Measurements from ENCODE around the gene MND1.

Gene MND1

GRCh38 chr4:153347117-153347516, 2.6 kb downstream of the MND1 start:
- no peak for DNase-seq

- DNase-seq, result no peak
Observed at GRCh38 chr4:153348006-153348405, 3.5 kb downstream of the MND1 start.

GRCh38 chr4:153349206-153349805, 4.8 kb downstream of the MND1 start:
- DNase-seq, result no peak

DNA sequence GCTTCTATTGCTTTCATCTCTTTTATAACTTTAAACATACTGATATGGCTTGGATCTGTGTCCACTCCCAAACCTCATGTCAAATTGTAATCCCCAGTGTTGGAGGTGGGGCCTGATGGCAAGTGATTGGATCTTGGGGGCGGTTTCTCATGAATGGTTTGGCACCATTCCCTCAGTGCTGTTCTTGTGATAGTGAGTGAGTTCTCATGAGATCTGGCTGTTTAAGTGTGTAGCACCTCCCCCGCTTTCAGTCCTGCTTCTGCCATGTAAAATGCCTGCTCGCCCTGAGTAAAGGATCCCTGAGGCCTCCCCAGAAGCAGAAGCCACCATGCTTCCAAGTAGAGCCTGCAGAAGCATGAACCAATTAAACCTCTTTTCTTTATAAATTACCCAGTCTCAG, 17.7 kb downstream of the MND1 start:
- no peak for DNase-seq

DNA sequence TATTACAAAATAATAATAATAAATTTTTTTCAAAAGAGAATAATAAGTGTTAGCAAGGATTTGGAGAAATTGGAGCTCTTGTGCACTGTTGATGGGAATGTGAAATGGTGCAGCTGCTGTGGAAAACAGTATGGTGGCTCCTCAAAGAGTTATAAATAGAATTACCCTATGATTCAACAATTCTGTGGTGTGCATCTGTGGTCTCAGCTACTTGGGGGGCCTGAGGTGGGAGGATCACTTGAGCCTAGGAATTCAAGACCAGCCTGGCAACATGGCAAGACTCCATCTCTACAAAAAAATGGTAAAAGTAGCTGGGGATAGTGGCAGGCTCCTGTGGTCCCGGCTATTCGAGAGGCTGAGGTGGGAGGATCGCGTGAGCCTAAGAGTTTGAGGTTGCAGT, 19.6 kb downstream of the MND1 start:
- DNase-seq, result no peak

GRCh38 chr4:153365003-153365402, 20.5 kb downstream of the MND1 start:
- DNase-seq, result no peak

DNA sequence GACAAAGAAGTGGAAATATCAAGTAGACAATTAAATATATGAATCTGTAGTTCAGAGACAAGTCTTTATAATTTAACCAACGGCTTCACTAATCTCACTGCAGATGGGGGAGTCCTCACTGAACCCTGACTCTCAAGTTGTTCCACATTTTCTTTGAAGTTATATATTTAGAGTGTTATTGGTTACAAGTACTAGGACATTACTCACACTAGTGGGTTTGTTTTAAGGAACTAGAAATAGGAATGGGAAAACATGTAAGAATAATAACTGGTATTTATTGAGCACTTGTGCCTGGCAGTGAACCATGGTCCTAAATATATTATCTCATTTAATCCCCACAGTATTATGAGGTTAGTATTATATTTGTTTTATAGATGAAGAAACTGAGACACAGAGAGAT, 22.0 kb downstream of the MND1 start:
- no peak for DNase-seq

DNA sequence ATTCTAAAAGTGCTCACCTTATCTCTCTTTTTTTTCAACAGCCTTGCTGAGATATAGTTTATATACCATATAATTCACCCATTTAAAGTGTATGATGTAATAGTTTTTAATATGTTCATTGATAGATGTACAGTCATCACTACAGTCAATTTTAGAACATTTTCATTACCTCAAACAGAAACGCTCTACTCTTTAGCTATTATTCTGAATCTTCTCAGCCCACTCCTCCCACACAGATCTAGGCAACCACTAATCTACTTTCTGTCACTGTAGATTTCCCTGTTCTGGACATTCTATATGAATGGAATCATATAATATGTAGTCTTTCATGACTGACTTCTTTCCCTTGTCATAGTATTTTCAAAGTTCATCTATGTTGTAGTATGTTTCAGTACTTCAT, 22.6 kb downstream of the MND1 start:
- DNase-seq, result no peak

DNA sequence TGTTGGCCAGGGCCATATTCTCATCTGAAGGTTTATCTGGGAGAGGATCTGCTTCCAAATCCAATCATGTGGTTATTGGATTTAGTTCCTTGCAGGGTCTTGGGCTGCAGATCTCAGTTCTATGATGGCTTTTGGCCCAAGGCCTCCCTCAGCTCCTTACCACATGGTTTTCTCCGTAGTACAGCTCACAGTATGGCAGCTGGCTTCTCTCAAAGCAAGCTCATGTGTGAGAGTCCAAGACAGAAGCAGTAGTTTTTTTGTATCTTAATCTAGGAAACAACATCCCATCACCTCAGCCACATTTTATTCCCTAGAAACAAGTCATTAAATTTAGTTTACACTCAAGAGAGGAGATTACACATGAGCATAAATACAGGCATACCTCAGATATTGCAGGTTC, 24.5 kb downstream of the MND1 start:
- no peak for DNase-seq

DNA sequence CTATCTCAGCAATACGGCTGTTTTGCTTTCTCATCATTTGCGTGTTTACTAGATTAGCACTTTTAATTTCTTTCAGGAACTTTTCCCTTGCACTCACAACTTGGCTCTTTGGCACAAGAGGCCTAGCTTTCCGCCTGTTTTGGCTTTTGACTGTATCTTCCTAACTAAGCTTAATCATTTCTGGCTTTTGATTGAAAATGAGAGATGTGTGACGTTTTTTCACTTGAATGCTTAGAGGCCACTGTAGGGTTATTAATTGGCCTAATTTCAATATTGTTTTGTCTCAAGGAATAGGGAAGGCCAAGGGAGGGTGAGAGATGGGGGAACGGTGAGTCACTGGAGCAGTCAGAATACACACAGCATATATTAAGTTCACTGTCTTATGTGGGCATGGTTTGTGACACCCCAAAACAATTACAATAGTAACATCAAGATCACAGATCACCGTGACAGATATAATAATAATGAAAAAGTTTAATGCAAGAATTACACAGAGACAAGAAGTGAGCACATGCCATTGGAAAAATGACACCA, 27.3 kb downstream of the MND1 start:
- no peak for DNase-seq

DNA sequence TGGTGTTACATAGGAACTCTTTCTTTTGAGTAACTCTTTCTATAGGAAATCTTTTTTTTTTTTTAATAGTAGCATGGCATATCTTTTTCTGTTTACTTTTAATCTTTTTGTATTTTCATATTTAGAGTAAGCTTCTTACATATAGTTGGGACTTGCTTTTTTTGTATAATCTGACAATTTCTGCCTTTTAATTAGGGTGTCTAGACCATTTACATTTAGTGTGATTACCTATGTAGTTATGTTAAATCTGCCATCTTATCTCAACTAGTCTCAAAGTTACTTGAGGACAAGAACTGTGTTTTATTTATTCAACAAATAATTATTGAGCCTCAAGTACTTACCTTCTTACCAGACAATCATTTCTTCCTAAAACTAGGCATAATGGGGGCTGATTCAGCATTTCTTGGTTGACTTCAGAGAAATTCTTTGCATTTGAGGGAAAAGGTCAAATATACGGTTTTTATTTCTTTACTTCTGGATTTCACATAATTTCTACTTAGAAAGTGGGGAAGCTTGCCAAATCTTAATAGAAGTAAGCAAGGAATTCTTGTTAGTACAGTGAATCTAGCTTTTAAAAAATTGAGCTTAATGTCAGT, 28.6 kb downstream of the MND1 start:
- DNase-seq, result no peak

GRCh38 chr4:153374442-153374841, 30.0 kb downstream of the MND1 start:
- DNase-seq, result no peak

DNA sequence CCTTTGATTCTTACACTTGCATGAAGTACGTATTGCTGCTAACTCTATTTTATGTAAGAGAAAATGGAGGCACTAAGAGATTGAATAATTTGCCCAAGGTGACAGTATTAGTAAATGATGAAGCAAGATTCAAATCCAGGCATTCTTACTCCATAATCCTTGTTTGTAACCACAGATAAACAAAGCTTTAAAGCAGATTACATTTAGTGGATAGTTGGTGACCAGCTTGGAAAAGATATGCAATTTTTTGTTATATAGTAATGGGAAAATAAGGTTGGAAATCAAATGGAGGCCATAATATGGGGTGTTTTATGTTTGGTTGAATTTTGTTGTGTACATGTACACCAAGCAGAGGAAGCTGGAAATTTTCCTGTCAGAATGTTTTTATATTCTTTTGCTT, 30.8 kb downstream of the MND1 start:
- DNase-seq, result no peak

DNA sequence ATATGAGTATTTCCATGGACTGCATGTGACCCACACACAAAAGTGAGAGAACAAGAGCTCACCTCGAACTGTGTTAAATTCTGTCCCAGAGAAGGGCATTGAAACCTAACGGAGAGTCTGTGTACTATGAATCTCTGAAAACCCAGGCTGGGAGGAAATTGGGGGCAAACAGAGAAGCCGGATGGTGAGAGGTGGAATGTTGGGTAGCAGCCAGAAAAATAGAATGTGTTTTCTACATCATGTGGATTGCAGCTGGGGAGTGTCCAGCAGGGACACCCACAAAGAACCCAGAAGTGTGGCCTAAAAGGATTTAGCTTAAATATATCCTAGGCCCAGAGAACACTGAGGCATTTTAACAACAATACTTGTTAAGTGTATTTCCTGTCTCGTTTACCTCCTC, 38.6 kb downstream of the MND1 start:
- DNase-seq, result no peak

GRCh38 chr4:153384160-153384559, 39.7 kb downstream of the MND1 start:
- DNase-seq, result no peak

- DNase-seq, result no peak
Observed at GRCh38 chr4:153385784-153386183, 41.3 kb downstream of the MND1 start.

DNA sequence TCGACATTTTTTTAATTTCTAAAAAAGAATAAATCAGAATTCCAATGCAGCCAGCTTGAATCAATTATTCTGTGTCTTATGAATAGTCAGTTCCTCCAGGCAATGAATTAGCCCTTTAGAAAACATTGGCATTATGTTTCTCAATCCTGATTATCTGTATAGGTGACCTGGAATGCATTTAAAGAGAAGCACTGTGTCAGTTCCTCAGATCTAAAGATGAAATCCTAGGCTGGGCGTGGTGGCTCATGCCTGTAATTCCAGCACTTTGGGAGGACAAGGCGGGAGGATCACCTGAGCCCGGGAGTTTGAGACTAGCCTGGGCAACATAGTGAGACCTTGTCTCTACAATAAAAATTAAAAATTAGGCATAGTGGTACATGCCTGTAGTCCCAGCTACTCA, 43.5 kb downstream of the MND1 start:
- DNase-seq, result no peak

DNA sequence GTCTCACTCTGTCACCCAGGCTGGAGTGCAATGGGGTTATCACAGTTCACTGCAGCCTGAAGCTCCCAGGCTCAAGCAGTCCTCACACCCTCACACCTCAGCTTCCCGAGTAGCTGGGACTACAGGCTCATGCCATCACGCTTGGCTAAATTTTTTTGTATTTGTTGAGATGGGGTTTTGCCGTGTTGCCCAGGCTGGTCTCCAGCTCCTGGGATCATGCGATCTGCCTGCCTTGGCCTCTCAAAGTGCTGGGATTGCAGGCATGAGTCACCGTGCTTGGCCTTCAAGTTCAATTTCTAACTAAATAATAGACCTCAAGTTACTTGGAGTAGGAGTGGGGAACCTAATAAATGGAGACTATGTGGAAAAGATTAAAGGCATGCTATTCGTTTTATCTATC, 48.9 kb downstream of the MND1 start:
- no peak for DNase-seq

- no peak for DNase-seq
Observed at GRCh38 chr4:153394945-153395344, 50.5 kb downstream of the MND1 start.

DNA sequence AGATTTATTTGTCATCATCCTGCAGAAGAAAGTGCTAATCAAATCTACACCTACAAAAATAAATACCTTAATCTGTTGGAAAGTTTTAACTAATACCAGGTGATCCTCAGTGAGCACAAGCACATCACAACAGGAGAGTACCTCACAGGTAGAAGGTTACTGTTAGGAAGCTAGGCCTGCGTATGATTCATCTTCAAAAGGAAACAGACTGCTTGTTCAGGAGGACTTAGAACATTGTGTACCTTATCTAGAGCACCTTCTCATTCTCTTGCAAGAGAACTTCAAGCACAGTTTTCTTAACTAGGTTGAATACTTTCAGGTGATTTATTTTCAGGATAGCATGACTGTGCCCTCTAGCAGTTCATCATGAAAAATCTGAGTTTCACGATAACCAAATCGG, 54.2 kb downstream of the MND1 start:
- DNase-seq, result no peak

GRCh38 chr4:153399358-153399757, 54.9 kb downstream of the MND1 start:
- DNase-seq, result no peak

- no peak for DNase-seq
Observed at GRCh38 chr4:153401501-153401900, 57.0 kb downstream of the MND1 start.

- no peak for DNase-seq
Observed at GRCh38 chr4:153402366-153402765, 57.9 kb downstream of the MND1 start.

DNA sequence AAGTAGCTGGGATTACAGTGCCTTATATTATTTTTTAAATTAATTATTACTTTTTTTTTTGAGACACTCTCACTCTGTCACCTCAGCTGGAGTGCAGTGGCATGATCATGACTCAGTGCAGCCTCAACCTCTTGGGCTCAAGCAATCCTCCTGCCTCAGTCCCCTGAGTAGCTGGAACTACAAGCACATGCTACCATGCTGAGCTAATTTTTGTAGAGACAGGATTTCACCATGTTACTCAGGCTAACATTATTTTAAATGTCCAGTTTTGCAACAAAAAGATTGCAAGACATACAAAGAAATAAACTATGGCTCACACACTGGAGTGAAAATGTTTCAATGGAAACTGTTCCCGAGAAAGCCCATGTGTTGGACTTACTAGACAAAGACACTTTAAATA, 59.2 kb downstream of the MND1 start:
- no peak for DNase-seq

GRCh38 chr4:153407906-153408305, 63.4 kb downstream of the MND1 start:
- DNase-seq, result no peak
